C4-2B (cell line): ENCODE data around the gene ATXN1.

Experiments
- H3K27ac ChIP-seq: fragments of 450-650 bp; 2 replicates; pipeline ENCODE4 v1.5.1; 2017
- CTCF ChIP-seq: fragments of 450-650 bp; conservative IDR thresholded peaks from 2 replicates; pipeline ENCODE4 v1.5.1; 2017; ENCODE audit warnings: mild to moderate bottlenecking
- ZFX ChIP-seq: fragments of 450-650 bp; IDR thresholded peaks from 2 replicates; pipeline ENCODE4 v1.6.1; 2017

ATXN1 gene

DNA sequence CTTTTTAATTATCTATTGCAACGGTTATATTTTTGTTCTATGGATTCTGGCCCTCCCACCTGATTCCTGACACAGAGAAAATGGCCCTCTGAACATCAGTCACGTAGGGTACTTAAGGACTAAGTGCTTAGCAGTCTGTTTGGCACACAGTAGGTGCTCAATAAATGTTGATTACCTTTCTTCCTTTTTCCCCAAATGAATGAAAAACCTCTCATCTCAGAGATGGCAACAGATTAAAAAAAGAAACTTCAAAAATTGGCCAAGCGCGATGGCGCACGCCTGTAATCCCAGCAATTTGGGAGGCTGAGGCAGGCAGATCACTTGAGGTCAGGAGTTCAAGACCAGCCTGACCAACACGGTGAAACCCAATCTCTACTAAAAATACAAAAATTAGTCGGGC, 31.5 kb downstream of the ATXN1 start:
- H3K27ac ChIP-seq: no peak overlapping the region

GRCh38 chr6:16729183-16729691, 32.0 kb downstream of the ATXN1 start:
- no peak for TF ChIP-seq CTCF
- no peak for TF ChIP-seq ZFX
- no peak overlapping the region for H3K27ac ChIP-seq

More for the DNA sequence above, 31.5 kb downstream of the ATXN1 start:
- TF ChIP-seq ZFX: no peak
- no peak for TF ChIP-seq CTCF

GRCh38 chr6:16728513-16729182, 32.6 kb downstream of the ATXN1 start:
- TF ChIP-seq ZFX (no peak), CTCF (no peak)
- H3K27ac ChIP-seq: no peak overlapping the region

- TF ChIP-seq ZFX: no peak
- TF ChIP-seq CTCF: no peak
- no peak overlapping the region for H3K27ac ChIP-seq
Measured at GRCh38 chr6:16727996-16728395, 33.3 kb downstream of the ATXN1 start.

- no peak overlapping the region for H3K27ac ChIP-seq
- no peak for TF ChIP-seq CTCF
- TF ChIP-seq ZFX: no peak
Measured at GRCh38 chr6:16725145-16725864, 36.0 kb downstream of the ATXN1 start.

- no peak overlapping the region for H3K27ac ChIP-seq
- no peak for TF ChIP-seq CTCF
- no peak for TF ChIP-seq ZFX
Measured at GRCh38 chr6:16723826-16724225, 37.4 kb downstream of the ATXN1 start.

DNA sequence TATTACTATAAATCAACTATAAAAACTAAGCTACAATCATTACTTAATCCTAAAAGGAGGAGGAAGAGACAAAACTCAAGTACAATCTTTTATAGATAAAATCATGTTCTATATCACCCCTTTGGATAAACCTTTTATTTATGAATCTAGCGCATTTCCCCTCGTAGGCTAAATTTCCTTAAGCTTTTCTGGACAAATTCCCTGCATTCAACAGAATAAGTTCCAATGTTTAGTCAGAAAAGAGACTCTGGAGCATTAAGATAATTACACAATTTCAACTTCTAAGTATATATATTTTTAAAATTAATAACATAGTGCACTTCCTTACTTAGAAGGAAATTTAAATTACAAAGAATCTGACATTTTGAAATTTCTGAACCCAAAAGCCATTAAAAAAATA, 37.9 kb downstream of the ATXN1 start:
- TF ChIP-seq ZFX (no peak), CTCF (no peak)
- no peak overlapping the region for H3K27ac ChIP-seq
